HEK293T (cell line): ENCODE results near the gene CAP2.

ENCODE experiments used
- CTCF ChIA-PET: fragments of 350-600 bp; formaldehyde crosslinking; extraction: SDS; loops from one replicate; lab custom pipeline; 2021; ENCODE audit warnings: antibody characterized with exemption, inconsistent platforms; lab: Yijun Ruan, JAX
- POLR2A ChIA-PET: fragments of 350-600 bp; formaldehyde crosslinking; extraction: SDS; loops from one replicate; lab custom pipeline; 2020; ENCODE audit warnings: antibody characterized with exemption, inconsistent platforms; lab: Yijun Ruan, JAX
- DNase-seq: peaks from one replicate; pipeline ENCODE4 v3.0.0; 2012; ENCODE audit warnings: mixed read lengths; ENCODE audit errors: extremely low spot score
- ARNT ChIP-seq: fragments of 450-650 bp; IDR thresholded peaks from 2 replicates; pipeline ENCODE4 v1.6.1; 2017; ENCODE audit warnings: mild to moderate bottlenecking
- BHLHE40 ChIP-seq: fragments of 450-650 bp; IDR thresholded peaks from 2 replicates; pipeline ENCODE4 v1.6.1; 2016; ENCODE audit warnings: mild to moderate bottlenecking, moderate library complexity, borderline replicate concordance
- CTBP1 ChIP-seq: fragments of 450-650 bp; IDR thresholded peaks from 2 replicates; pipeline ENCODE4 v1.6.1; 2016; ENCODE audit warnings: borderline replicate concordance
- ELF4 ChIP-seq: fragments of 450-650 bp; IDR thresholded peaks from 2 replicates; pipeline ENCODE4 v1.6.1; 2017; ENCODE audit warnings: antibody characterized with exemption
- FOXA1 ChIP-seq: fragments of 450-650 bp; IDR thresholded peaks from 2 replicates; pipeline ENCODE4 v1.6.1; 2016; ENCODE audit warnings: mild to moderate bottlenecking
- FOXK2 ChIP-seq: fragments of 450-650 bp; IDR thresholded peaks from 2 replicates; pipeline ENCODE4 v1.6.1; 2016; ENCODE audit warnings: mild to moderate bottlenecking
- FOXM1 ChIP-seq: fragments of 450-650 bp; IDR thresholded peaks from 2 replicates; pipeline ENCODE4 v1.6.1; 2017; ENCODE audit warnings: mild to moderate bottlenecking, borderline replicate concordance
- HDGF ChIP-seq: fragments of 450-650 bp; IDR thresholded peaks from 2 replicates; pipeline ENCODE4 v1.6.1; 2017; ENCODE audit warnings: antibody characterized with exemption, borderline replicate concordance
- L3MBTL2 ChIP-seq: fragments of 450-650 bp; conservative IDR thresholded peaks from 2 replicates; pipeline ENCODE4 v1.6.1; 2016; ENCODE audit warnings: mild to moderate bottlenecking
- LEF1 ChIP-seq: fragments of 450-650 bp; IDR thresholded peaks from 2 replicates; pipeline ENCODE4 v1.6.1; 2017; ENCODE audit warnings: mild to moderate bottlenecking, borderline replicate concordance
- NFRKB ChIP-seq: fragments of 450-650 bp; IDR thresholded peaks from 2 replicates; pipeline ENCODE4 v1.6.1; 2016; ENCODE audit warnings: mild to moderate bottlenecking, moderate library complexity
- SP1 ChIP-seq: fragments of 450-650 bp; IDR thresholded peaks from 2 replicates; pipeline ENCODE4 v1.6.1; 2017
- SUZ12 ChIP-seq: fragments of 450-650 bp; IDR thresholded peaks from 2 replicates; pipeline ENCODE4 v1.6.1; 2016; ENCODE audit warnings: mild to moderate bottlenecking
- TARDBP ChIP-seq: fragments of 450-650 bp; IDR thresholded peaks from 2 replicates; pipeline ENCODE4 v1.6.1; 2016
- ZNF384 ChIP-seq: fragments of 450-650 bp; IDR thresholded peaks from 2 replicates; pipeline ENCODE4 v1.6.1; 2016
- TF ChIP-seq, protein P1 (sequence below): fragments of 450-650 bp; IDR thresholded peaks from 2 replicates; pipeline ENCODE4 v1.6.1; 2016

Gene CAP2

DNA sequence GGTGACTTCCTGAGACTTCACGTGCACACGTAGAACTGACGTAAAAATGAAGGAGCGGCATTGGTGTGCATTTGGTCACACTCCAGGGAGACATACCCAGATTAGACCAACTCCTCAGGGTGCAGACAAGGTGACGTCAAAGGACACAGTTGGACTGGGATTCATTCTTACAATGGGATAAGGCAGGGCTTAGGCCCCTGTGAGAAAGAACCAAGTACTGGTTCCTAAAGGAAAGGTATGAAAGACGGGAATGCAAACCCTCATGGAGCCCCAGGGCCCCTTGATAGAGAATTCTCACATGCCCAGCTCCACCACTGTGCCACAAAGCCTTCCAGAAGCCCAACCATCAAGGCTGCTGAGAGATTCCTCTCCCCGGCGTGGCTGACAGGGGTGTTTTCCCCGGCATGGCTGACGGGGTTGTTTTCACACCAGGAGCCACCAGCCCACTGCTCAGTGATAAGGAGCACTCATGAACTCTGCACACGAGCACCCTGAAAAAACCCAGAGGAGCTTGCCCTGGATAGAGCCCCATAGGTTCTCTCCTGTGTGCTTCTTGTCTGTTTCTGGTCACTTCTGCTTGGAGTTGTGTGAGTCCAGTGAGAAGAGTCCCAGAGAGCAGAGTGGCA, 90.1 kb downstream of the CAP2 start:
- no peak for TF ChIP-seq FOXK2
- TF ChIP-seq SUZ12, result no peak
- no peak for TF ChIP-seq FOXM1
- TF ChIP-seq HDGF, result no peak
- no peak for TF ChIP-seq LEF1
- TF ChIP-seq ZNF384, result no peak
- no peak for TF ChIP-seq CTBP1
- no peak for TF ChIP-seq ARNT
- CTCF ChIA-PET, result no interaction called here
- POLR2A ChIA-PET, result interaction anchor here (0.6 kb wide), 1 partner anchor 116 kb away, joined by 3 read pairs; the partner anchor contains the start of gene FAM8A1
- no peak for DNase-seq

DNA sequence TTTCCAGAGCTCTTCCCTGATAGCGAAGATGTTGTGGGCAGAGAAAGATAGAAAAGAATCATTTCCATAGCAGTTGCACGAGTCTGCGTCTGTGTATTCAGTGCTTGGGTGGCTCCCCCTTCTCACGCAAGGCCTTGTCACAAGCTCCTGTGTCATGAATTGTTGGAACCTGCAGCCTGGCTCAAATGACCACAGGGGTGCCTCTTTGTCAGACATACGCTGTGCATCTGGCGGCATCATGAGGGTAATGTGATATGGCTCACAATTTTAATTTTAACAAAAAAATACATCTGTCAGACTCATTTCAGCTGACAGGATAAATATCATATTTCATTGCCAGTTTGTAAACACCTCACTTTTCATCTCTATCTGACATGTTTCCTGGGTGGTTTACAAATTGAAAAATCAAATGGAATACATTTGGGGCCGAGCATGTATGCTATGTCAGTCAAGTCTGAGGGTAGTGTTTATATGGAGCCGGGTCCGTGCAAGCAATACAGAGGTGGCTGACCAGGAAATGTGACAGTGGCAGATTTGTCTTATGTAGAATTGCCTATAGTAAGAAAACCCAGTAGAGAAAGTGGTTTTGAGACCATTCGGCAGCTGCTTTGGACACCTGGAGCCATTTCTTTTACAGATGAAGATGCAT, 90.9 kb downstream of the CAP2 start:
- TF ChIP-seq SP1, result no peak
- TF ChIP-seq, protein P1, sequence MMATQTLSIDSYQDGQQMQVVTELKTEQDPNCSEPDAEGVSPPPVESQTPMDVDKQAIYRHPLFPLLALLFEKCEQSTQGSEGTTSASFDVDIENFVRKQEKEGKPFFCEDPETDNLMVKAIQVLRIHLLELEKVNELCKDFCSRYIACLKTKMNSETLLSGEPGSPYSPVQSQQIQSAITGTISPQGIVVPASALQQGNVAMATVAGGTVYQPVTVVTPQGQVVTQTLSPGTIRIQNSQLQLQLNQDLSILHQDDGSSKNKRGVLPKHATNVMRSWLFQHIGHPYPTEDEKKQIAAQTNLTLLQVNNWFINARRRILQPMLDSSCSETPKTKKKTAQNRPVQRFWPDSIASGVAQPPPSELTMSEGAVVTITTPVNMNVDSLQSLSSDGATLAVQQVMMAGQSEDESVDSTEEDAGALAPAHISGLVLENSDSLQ, result peak; percentile 77
- TF ChIP-seq FOXA1, result no peak
- TF ChIP-seq L3MBTL2, result no peak
- 0 out of 2 replicates have a peak, but pooled peaks have one; percentile 66 for TF ChIP-seq ARNT
- peak; percentile 36 for DNase-seq
- CTCF ChIA-PET, result no interaction called here
- POLR2A ChIA-PET, result interaction anchor here (0.6 kb wide), 1 partner anchor 116 kb away, joined by 3 read pairs; the partner anchor contains the start of gene FAM8A1

DNA sequence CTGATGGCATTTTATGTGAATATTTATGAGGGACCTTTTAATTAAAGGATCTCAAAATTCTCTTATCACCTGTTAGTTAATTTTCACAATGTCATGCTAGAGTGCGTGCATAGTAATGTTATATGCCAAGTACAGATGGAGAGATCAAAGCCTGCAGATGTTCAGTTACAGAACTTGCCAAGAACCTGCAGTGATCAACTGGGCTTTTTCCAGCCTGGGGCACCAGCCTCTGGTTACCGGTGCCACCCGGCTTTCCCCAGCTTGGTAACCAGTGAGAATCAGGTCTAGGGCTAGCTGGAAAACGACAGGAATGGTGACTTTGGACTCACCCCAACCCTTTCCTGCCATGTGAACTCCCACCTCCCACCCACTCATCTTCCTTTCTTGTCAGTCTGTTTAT, 91.8 kb downstream of the CAP2 start:
- no peak for TF ChIP-seq ELF4
- no peak for DNase-seq
- ChIA-PET CTCF (no interaction called here), POLR2A (no interaction called here)

DNA sequence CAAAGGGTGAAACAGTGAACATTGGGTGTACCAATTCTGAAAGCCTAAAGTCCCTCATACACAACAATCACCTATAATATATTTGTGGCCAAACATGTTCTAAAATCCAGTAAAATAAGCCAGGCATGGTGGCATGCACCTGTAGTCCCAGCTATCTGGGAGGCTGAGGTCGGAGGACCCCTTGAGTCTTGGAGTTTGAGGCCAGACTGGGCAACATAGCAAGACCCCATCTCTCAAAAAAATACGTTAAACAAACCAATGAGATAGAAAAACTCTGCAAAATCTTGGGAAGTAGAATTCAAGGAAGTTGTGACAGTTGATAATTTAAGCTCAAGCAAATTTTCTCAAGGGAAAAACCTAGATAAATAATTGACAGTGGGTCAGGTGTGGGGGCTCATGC, 92.6 kb downstream of the CAP2 start:
- no peak for DNase-seq
- POLR2A ChIA-PET, result no interaction called here
- TF ChIP-seq FOXM1, result no peak
- TF ChIP-seq FOXK2, result no peak
- TF ChIP-seq SP1, result no peak
- no peak for TF ChIP-seq ELF4
- no peak for TF ChIP-seq LEF1
- CTCF ChIA-PET, result no interaction called here

DNA sequence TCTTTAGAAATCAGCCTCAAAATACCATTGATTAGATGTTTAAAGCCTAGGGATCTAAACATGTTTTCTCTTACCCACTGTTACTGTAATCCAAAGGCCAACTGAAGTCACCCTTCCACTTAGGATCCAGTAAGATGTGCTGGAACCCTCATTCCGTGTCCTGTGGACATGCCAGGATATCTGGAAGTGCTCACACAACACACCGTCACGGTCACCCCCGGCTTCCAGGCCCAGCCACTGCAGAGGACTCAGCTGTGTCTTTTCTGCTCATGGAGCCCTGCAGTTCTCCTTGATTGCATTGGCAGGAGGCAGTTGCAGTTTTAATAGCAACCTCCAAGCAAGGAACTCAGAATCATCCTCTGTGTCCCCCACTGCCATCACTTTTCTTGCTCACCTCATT, 93.3 kb downstream of the CAP2 start:
- TF ChIP-seq NFRKB, result no peak
- no peak for TF ChIP-seq ZNF384
- no peak for TF ChIP-seq SP1
- TF ChIP-seq HDGF, result no peak
- TF ChIP-seq, protein P1, result no peak
- no peak for TF ChIP-seq SUZ12
- TF ChIP-seq ARNT, result no peak
- TF ChIP-seq FOXA1, result no peak
- no peak for DNase-seq
- POLR2A ChIA-PET, result no interaction called here
- CTCF ChIA-PET, result no interaction called here

DNA sequence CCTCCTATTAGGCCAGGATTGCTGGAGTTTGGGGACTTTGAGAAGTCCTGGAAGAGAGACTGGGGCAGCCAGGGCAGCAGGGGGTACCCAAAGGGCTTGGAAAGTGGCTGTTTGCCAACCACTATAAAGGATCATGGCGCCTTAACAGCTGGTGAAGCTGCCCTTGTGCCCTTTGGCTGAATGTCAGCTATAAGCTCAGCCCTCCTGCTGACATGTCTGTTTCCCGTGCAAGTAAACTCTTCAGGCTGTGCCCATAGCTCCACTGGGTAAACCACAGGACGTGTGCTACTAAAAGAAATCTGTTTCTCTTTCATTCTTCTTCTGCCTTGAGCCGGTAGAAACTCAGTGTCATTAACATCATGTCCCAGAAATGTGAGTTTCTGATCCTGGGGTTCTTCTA, 97.3 kb downstream of the CAP2 start:
- POLR2A ChIA-PET, result no interaction called here
- CTCF ChIA-PET, result interaction anchor here (1.2 kb wide), 1 partner anchor 8 kb away, joined by 3 read pairs; no protein-coding TSS in a partner anchor

DNA sequence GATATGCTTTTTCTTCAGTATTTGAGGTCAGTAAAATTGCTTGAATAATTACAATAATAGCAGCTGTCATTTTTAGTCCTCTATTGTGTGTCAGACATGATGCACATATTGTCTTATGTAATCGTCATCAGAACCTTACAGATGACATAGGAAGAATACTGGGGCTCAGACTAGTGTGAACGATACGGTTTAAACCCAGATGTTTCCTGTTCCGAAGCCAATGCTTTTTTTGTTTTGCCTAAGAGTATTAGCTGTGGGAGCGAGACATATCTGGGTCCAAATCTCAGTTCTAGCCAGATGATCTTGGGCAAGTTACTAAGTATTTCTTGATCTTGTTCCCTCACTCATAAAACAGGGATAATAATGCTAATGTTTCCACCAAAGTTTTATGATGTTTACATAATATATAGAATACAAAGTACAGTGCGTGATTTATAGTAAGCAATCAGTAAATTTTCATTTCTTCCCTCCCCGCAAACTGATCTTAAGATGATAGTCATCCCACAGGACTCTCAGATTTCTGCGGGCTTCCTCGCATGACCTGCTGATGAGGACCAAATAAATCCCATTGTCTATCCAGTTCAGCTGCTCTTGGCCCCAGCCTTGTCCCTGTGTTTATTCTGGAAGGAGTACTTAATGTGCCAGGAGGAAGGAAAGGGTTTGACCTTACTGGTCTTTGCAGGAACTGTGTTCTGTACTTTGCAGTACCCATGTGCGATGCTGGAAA, 98.2 kb downstream of the CAP2 start:
- TF ChIP-seq BHLHE40, result no peak
- TF ChIP-seq, protein P1, result peak; percentile 60
- ChIA-PET POLR2A (no interaction called here), CTCF (interaction anchor here (2.3 kb wide), 1 partner anchor 14 kb away, joined by 9 read pairs; no protein-coding TSS in a partner anchor)
- no peak for DNase-seq

More for the DNA sequence above, 97.3 kb downstream of the CAP2 start:
- TF ChIP-seq SP1, result no peak
- no peak for TF ChIP-seq TARDBP
- TF ChIP-seq FOXK2, result no peak
- TF ChIP-seq L3MBTL2, result no peak
- no peak for TF ChIP-seq ARNT
- TF ChIP-seq LEF1, result no peak
- no peak for TF ChIP-seq ELF4
- TF ChIP-seq CTBP1, result no peak
- TF ChIP-seq ZNF384, result no peak
- TF ChIP-seq HDGF, result no peak
- DNase-seq, result no peak
